ENCODE results near the gene SLC22A23.
A peak's percentile ranks its signal among the peaks of the same experiment; 100 is the strongest.

SLC22A23 gene

DNA sequence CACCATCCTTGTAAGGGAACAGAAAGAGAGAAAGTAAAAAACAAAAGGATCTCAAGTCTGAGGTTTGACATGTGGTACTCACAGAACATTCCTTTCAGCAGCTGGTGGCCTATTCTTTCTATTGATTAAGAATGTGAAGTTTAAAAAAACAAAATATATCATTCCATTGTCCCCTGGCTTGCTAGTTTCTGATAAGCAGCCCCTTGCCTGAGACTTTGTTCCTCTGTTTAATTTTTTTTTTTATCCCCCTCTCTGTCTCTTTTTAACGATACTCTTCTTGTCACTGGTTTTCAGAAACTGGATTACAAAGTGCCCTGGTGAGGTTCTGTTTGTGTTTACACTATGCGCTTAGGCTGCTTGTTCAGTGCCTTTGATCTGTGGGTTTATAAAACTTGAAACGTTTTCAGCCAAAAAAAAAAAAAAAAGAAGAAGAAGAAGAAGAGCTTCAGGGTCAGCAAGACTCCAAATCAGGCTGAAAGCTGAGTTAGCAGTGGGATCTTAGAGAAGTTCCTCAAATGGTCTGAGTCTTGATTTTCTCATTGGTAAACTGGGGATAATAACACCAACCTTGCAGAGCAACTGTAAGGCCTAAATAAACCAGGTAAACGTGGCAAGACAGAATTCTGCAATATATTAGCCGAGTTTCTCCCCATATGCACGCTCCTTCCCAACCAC lies 45.1 kb upstream of the SLC22A23 start:
- TF ChIP-seq, protein P1, sequence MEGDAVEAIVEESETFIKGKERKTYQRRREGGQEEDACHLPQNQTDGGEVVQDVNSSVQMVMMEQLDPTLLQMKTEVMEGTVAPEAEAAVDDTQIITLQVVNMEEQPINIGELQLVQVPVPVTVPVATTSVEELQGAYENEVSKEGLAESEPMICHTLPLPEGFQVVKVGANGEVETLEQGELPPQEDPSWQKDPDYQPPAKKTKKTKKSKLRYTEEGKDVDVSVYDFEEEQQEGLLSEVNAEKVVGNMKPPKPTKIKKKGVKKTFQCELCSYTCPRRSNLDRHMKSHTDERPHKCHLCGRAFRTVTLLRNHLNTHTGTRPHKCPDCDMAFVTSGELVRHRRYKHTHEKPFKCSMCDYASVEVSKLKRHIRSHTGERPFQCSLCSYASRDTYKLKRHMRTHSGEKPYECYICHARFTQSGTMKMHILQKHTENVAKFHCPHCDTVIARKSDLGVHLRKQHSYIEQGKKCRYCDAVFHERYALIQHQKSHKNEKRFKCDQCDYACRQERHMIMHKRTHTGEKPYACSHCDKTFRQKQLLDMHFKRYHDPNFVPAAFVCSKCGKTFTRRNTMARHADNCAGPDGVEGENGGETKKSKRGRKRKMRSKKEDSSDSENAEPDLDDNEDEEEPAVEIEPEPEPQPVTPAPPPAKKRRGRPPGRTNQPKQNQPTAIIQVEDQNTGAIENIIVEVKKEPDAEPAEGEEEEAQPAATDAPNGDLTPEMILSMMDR (IDR thresholded peaks at IDR 0.05; ENCODE audit: poor library complexity, severe bottlenecking): no peak
- no peak overlapping the region for H3K27ac ChIP-seq (ENCODE audit: poor library complexity, severe bottlenecking)
- H3K4me1 ChIP-seq (ENCODE audit: insufficient read depth, poor library complexity, severe bottlenecking): peaks cover 19% of the 10 kb centered on the region
- no peaks in the 10 kb centered on the region for H3K27me3 ChIP-seq (ENCODE audit: insufficient read depth, poor library complexity, severe bottlenecking)
- DNase-seq (ENCODE audit: low spot score) (no peak), ATAC-seq (ENCODE audit: low read depth) (no peak)
- H3K9me3 ChIP-seq (ENCODE audit: severe bottlenecking): no peaks in the 10 kb centered on the region
- H3K4me3 ChIP-seq (ENCODE audit: severe bottlenecking): no peak overlapping the region
- no peaks in the 10 kb centered on the region for H3K36me3 ChIP-seq (ENCODE audit: low read depth)

DNA sequence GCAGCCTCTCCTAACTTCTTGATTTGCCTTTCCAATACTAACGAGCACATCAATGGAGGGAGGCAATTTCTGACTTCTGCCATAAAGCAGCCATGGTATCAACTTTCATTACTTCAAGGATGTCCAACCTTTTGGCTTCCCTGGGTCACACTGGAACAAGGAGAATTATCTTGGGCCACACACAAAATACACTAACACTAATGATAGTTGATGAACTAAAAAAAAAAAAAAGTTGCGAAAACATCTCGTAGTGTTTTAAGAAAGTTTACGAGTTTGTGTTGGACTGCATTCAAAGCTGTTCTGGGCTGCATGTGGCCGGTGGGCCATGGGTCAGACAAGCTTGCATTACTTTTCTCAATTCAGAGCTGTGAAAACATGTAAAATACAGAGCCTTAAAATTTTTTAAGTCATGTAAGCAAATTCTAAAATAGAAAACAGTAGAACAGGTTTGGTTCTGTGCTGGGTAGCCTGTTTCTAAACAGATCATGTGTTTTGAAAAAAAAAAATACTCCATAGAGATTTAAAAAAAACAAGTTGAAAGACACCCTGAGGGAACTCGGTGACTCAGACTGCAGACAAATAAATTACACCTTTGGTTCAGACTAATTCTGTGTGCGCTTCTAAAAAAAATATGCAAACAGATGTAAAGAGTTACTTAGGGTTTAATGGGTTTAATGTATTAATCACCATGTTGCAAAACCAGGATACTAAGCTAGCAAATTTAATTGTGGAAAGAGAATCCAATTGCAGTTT lies 43.6 kb upstream of the SLC22A23 start:
- TF ChIP-seq, protein P1 (IDR thresholded peaks at IDR 0.05; ENCODE audit: poor library complexity, severe bottlenecking): no peak
- H3K36me3 ChIP-seq (ENCODE audit: low read depth): no peaks in the 10 kb centered on the region
- H3K27me3 ChIP-seq (ENCODE audit: insufficient read depth, poor library complexity, severe bottlenecking): no peaks in the 10 kb centered on the region
- ATAC-seq (ENCODE audit: low read depth) (peak; percentile 92), DNase-seq (ENCODE audit: low spot score) (no peak)
- H3K27ac ChIP-seq (ENCODE audit: poor library complexity, severe bottlenecking): peak overlapping the region; percentile 28
- peaks cover 19% of the 10 kb centered on the region for H3K4me1 ChIP-seq (ENCODE audit: insufficient read depth, poor library complexity, severe bottlenecking)
- no peaks in the 10 kb centered on the region for H3K9me3 ChIP-seq (ENCODE audit: severe bottlenecking)
- H3K4me3 ChIP-seq (ENCODE audit: severe bottlenecking): no peak overlapping the region

DNA sequence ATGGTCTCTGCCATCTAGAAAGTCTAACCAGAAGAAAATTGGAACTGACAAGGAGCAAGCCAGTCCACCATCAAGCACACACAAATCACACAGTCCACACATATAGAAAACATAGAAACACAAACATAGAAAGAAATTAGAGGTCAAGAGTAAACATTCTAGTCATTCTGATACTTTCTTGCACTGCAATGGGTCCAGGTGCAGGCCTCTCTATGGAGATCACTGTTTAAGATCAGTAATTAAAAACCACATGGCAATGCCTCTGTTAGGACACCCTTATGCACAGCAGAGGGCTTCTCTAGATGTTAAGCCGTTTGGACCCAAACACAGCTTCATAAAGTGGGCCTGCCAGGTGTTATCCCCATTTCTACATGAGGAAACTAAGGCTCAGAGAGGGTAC lies 42.8 kb upstream of the SLC22A23 start:
- no peak for ATAC-seq (ENCODE audit: low read depth)
- H3K27ac ChIP-seq (ENCODE audit: poor library complexity, severe bottlenecking): no peak overlapping the region
- no peaks in the 10 kb centered on the region for H3K36me3 ChIP-seq (ENCODE audit: low read depth)
- H3K4me1 ChIP-seq (ENCODE audit: insufficient read depth, poor library complexity, severe bottlenecking): peaks cover 19% of the 10 kb centered on the region
- H3K4me3 ChIP-seq (ENCODE audit: severe bottlenecking): no peak overlapping the region
- no peaks in the 10 kb centered on the region for H3K27me3 ChIP-seq (ENCODE audit: insufficient read depth, poor library complexity, severe bottlenecking)
- H3K9me3 ChIP-seq (ENCODE audit: severe bottlenecking): no peaks in the 10 kb centered on the region
- DNase-seq (ENCODE audit: low spot score): no peak
- TF ChIP-seq, protein P1 (IDR thresholded peaks at IDR 0.05; ENCODE audit: poor library complexity, severe bottlenecking): no peak

DNA sequence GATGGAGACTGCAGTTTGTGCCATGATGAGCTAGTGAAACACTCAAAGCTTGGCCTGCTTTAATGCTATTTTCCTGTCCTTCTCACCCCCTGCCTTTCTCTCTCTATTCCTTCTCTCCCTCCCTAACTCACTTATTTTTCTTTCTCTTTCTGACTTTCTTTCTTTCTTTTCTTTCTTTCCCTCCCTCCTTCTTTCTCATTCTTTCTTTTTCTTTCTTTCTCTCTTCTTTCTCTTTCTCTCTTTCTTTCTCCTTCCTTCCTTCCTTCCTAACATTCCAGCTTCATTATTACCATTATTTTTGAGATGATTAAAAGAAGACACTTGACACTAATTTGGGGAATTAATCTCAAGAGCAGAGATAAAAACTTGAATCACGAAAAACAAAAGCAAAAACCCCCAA lies 39.5 kb upstream of the SLC22A23 start:
- no peaks in the 10 kb centered on the region for H3K36me3 ChIP-seq (ENCODE audit: low read depth)
- no peaks in the 10 kb centered on the region for H3K27me3 ChIP-seq (ENCODE audit: insufficient read depth, poor library complexity, severe bottlenecking)
- no peak overlapping the region for H3K27ac ChIP-seq (ENCODE audit: poor library complexity, severe bottlenecking)
- no peak for DNase-seq (ENCODE audit: low spot score)
- TF ChIP-seq, protein P1 (IDR thresholded peaks at IDR 0.05; ENCODE audit: poor library complexity, severe bottlenecking): no peak
- H3K4me1 ChIP-seq (ENCODE audit: insufficient read depth, poor library complexity, severe bottlenecking): peaks cover 16% of the 10 kb centered on the region
- H3K9me3 ChIP-seq (ENCODE audit: severe bottlenecking): no peaks in the 10 kb centered on the region
- H3K4me3 ChIP-seq (ENCODE audit: severe bottlenecking): no peak overlapping the region
- ATAC-seq (ENCODE audit: low read depth): no peak

All from RWPE2 (cell line).